Measurements from ENCODE around the gene SGSM1.

DNA sequence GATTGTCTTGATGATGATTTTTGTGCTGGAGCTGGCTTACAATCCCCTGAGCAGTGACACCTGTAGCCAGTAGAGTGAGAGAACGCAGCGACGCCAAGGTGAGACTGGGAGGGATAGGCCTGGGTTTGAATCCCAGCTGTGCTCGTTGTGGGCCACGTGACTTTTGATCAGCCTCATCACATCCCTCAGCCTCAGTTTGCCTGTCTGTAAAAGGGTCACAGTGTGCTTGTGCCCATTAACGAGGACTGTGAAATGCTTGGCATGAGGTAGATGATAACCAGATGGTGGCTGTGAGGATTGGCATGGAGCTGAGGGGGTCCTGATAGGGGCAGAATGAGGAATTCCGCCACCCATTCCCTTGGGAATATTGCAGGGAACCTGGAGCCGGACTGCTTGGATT lies 156.1 kb downstream of the SGSM1 start:
- TF ChIP-seq, protein P1, sequence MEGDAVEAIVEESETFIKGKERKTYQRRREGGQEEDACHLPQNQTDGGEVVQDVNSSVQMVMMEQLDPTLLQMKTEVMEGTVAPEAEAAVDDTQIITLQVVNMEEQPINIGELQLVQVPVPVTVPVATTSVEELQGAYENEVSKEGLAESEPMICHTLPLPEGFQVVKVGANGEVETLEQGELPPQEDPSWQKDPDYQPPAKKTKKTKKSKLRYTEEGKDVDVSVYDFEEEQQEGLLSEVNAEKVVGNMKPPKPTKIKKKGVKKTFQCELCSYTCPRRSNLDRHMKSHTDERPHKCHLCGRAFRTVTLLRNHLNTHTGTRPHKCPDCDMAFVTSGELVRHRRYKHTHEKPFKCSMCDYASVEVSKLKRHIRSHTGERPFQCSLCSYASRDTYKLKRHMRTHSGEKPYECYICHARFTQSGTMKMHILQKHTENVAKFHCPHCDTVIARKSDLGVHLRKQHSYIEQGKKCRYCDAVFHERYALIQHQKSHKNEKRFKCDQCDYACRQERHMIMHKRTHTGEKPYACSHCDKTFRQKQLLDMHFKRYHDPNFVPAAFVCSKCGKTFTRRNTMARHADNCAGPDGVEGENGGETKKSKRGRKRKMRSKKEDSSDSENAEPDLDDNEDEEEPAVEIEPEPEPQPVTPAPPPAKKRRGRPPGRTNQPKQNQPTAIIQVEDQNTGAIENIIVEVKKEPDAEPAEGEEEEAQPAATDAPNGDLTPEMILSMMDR (IDR thresholded peaks at IDR 0.05; ENCODE audit: low read depth, low read length) = no peak
- no peak for TF ChIP-seq POLR2A (IDR thresholded peaks at IDR 0.05; ENCODE audit: extremely low read depth, insufficient read length)
- TF ChIP-seq, protein P2, sequence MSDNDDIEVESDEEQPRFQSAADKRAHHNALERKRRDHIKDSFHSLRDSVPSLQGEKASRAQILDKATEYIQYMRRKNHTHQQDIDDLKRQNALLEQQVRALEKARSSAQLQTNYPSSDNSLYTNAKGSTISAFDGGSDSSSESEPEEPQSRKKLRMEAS (IDR thresholded peaks at IDR 0.05; ENCODE audit: low read depth, low read length) = no peak

Measured in NB4 (cell line).